Activated effector memory CD4-positive, alpha-beta T cell treated with anti-CD3 and anti-CD28 coated beads, Interleukin-2, amount 50 U/mL, for 16 hours (primary cell): ENCODE measurements around the gene WDR45B.
"Not testable (repeated sequence)": the region's sequence is repeated elsewhere in the genome, so short reads cannot be mapped to it uniquely, and the experiment has no call there.

Source experiments
- DNase-seq: peaks from one replicate; pipeline ENCODE4 v3.0.0-alpha.2; 2020

Gene WDR45B

GRCh38 chr17:82577300-82577699 is 70.9 kb downstream of the WDR45B start:
- DNase-seq, result no peak

- DNase-seq, result not testable (repeated sequence)
These were observed 72.5 kb downstream of the WDR45B start for GRCh38 chr17:82575581-82576221.

GRCh38 chr17:82574041-82574440 is 74.2 kb downstream of the WDR45B start:
- DNase-seq, result no peak

GRCh38 chr17:82571855-82572254 is 76.4 kb downstream of the WDR45B start:
- DNase-seq, result no peak

- no peak for DNase-seq
These were observed 78.0 kb downstream of the WDR45B start for GRCh38 chr17:82570277-82570676.

DNA sequence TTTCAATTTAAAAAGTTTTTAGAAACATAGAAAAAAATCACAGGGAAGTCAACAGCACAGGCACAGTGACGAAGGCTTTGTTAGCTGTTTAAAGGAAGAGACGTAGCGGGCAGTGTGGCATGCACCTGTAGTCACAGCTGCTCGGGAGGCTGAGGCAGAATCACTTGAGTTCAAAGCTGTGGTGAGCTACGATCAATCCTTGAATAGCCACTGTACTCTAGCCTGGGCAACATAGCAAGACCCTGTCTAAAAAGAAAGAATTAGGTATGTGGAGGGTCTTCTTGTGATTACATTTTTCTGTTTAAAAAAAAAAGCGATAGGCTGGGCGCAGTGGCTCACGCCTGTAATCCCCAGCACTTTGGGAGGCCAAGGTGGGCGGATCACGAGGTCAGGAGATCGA is 78.6 kb downstream of the WDR45B start:
- DNase-seq, result no peak

DNA sequence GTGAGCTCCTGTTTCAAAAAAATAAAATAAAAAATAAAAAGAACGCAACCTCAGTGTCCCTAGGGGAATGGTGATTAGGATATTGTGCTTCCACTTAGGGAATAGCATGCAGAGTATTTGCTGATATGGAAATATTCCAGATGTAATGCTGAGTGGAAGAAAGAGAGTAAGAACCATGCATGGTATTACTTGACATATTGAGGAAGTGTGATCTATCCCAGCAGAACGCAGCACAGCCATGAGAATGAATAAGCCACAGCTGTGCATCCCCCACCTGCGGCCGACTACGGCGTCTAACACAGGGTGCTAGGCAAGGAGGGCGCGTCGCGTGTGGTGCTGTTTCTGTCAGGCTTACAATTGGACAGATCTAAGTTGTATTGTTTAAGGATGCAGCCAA is 79.2 kb downstream of the WDR45B start:
- DNase-seq, result no peak

DNA sequence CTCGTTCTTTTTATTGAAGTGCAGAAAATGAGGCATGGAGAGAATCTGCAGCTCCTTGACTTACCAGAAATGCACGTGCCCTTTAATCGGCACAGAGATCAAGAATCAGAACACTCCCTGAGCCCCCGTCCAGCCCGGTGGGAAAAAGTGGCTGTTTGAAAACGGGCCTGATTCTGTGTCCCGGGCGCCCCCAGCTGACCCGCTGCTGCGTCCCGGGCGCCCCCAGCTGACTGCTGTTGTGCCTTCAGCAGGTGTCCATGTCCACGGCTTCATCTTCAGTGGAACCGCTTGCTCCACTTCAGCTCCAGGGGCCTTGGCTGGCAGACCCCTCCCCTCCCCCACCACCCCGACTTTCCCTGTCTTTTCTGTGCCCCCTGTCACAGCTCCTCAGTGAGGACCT is 81.0 kb downstream of the WDR45B start:
- no peak for DNase-seq

DNA sequence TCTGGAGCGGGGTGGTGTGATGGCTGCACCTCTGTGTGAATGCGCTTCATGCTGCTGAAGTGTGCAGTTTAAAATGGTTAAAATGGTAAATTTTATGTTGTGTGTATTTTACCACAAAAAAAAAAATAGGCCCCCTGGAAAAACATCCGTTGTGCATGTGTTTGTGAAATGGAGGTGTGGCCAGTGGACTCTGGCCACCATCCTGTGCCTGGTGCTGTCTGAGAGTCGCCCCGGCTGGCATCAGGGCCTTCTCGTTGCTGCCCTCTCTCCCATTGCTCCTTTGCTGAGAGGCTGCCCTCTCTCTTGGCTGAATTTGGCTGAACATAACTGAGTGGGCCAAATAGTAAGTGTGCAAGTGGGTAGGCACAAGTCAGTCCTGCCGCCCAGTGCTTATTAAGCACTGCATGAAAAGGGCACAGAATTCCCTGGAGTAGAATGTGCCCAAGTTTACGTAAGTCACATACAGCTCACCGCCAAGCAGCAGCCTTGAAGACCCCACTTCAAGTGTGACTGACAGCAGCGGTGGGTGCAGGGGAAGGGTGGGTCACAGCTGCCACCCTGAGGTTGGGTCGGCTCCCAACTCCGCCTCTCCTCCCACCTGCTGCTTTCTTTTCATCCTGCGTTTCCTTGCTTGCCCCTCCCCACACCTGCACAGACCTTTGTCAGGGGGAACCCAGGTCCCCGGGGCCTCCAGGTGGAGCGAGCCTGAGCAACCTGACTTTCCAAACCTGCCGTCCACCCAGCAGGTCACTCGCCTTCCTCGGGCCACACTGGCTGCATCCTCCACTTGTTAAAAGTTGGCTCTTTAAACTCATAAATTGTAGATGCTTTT is 81.9 kb downstream of the WDR45B start:
- no peak for DNase-seq

GRCh38 chr17:82565551-82565950 is 82.7 kb downstream of the WDR45B start:
- DNase-seq, result no peak
